H1 (cell line): Measurements from ENCODE around the gene SLC39A11. TPM values are rescaled to one million over a fixed set of nuclear protein-coding genes. Genes with fewer than 3 reads are reported as not detected.

Experiments used
- RAD21 ChIP-seq, 2 experiments: IDR thresholded peaks in 1 of 2; conservative IDR thresholded peaks in 1 of 2; 2 replicates each; pipeline ENCODE4 v1.6.1; 2011; ENCODE audit warnings: low read depth in 2 of 2, low read length in 2 of 2, improper control_type of control experiment in 1 of 2, inconsistent platforms in 1 of 2, mild to moderate bottlenecking in 1 of 2, moderate library complexity in 1 of 2
- YY1 ChIP-seq: IDR thresholded peaks from 2 replicates; pipeline ENCODE4 v1.6.1; 2011; ENCODE audit warnings: low read depth, mild to moderate bottlenecking, low read length
- polyA plus RNA-seq, 7 experiments: library from polyadenylated mRNA; depleted of rRNA in 3 of 7; stranded (reverse) in 5 of 7; unstranded in 2 of 7; fragments of >200 nt in 5 of 7; fragments of 200-250 nt in 2 of 7; gene quantifications; 1 replicate in 5 of 7; 2 replicates in 1 of 7; 4 replicates in 1 of 7; pipeline versions ENCODE4 v1.2.1 to v1.2.3, GENCODE V29; 2011 to 2013; ENCODE audit warnings: missing spikeins in 2 of 7, mixed read lengths in 2 of 7
- total RNA-seq: library from RNA; stranded (reverse); fragmentation: NEBNext Ultra II Directional; extraction: Animal tissue kit (Norgen Biotek cat#: 25700); gene quantifications from 2 replicates; pipeline ENCODE4 v1.2.1, GENCODE V29; 2021

SLC39A11 gene
- total and polyA plus RNA-seq, 2 of the 8 experiments (the other 6 are each of a cell fraction or from before 2014, with no cell fraction given): 12.2 to 19.6 TPM

DNA sequence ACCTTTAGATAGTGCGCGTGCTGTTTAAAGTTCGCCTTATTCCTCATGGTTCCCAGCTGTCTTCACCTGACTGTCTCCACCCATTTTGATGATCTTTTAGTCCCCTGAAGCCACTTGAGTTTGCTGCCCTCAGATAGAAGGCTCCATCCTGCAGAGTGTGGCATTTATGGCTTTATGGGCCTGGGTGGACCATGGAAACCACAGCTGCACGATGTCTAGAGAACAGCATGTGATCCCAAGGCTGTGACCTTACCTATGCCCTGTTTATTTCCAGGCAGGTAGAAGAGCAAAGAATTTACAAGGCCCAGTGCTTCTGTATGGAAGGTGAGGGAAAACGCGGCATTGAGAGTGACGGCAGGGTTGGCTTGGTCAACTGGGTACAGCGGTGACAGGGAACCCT is 356.9 kb downstream of the SLC39A11 start (continued):
- TF ChIP-seq YY1: no peak
- TF ChIP-seq RAD21 (IDR thresholded peaks at IDR 0.05 in 1 of 2, conservative IDR thresholded peaks at IDR 0.05 in 1 of 2; ENCODE audit: low read depth in 2 of 2, low read length in 2 of 2): no peak
